GM12874 (cell line): Measurements from ENCODE around the gene MEX3A.

Experiments used
- CTCF ChIP-seq: IDR thresholded peaks from 2 replicates; pipeline ENCODE4 v1.5.1; 2011; ENCODE audit warnings: low read depth, mild to moderate bottlenecking, control low read depth, low read length, moderate library complexity; ENCODE audit not compliant: insufficient read depth

Gene MEX3A

GRCh38 chr1:156108057-156108456 lies 25.8 kb upstream of the MEX3A start:
- no peak for TF ChIP-seq CTCF

- TF ChIP-seq CTCF, result no peak
Observed at GRCh38 chr1:156106624-156107488, 24.6 kb upstream of the MEX3A start.

- TF ChIP-seq CTCF, result no peak
Observed at GRCh38 chr1:156104861-156105832, 22.9 kb upstream of the MEX3A start.

GRCh38 chr1:156104065-156104810 lies 22.0 kb upstream of the MEX3A start:
- TF ChIP-seq CTCF, result no peak

- no peak for TF ChIP-seq CTCF
Observed at GRCh38 chr1:156103521-156103947, 21.3 kb upstream of the MEX3A start.

GRCh38 chr1:156102633-156103511 lies 20.6 kb upstream of the MEX3A start:
- TF ChIP-seq CTCF, result no peak
